Measurements from ENCODE around the gene SMAD6.

- TF ChIP-seq, protein P1, sequence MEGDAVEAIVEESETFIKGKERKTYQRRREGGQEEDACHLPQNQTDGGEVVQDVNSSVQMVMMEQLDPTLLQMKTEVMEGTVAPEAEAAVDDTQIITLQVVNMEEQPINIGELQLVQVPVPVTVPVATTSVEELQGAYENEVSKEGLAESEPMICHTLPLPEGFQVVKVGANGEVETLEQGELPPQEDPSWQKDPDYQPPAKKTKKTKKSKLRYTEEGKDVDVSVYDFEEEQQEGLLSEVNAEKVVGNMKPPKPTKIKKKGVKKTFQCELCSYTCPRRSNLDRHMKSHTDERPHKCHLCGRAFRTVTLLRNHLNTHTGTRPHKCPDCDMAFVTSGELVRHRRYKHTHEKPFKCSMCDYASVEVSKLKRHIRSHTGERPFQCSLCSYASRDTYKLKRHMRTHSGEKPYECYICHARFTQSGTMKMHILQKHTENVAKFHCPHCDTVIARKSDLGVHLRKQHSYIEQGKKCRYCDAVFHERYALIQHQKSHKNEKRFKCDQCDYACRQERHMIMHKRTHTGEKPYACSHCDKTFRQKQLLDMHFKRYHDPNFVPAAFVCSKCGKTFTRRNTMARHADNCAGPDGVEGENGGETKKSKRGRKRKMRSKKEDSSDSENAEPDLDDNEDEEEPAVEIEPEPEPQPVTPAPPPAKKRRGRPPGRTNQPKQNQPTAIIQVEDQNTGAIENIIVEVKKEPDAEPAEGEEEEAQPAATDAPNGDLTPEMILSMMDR (conservative IDR thresholded peaks at IDR 0.05; ENCODE audit: low read length), result no peak
- no peak for TF ChIP-seq EZH2phosphoT487 (IDR thresholded peaks at IDR 0.05; ENCODE audit: borderline replicate concordance)
Measured at GRCh38 chr15:66719471-66719870, 17.4 kb downstream of the SMAD6 start.
